WTC11 (cell line): ENCODE results near the gene SMIM38. TPM values are rescaled to one million over a fixed set of nuclear protein-coding genes. Genes with fewer than 3 reads are reported as not detected.

ENCODE experiments used
- ATAC-seq: fragments of 200-7000 bp; cut with Tn5 transposase; 2 replicates; pipeline ENCODE4 v1.10.0; 2021; ENCODE audit warnings: mild to moderate bottlenecking, moderate library complexity
- CTCF ChIA-PET: fragments of 300-600 bp; sonication (Branson Sonifier 250); formaldehyde crosslinking; loops from one replicate; lab custom pipeline; 2021; ENCODE audit warnings: antibody characterized with exemption; lab: Charles Lee
- POLR2A ChIA-PET: fragments of 350-600 bp; sonication (Branson Sonifier 250); formaldehyde crosslinking; loops from one replicate; lab custom pipeline; 2021; ENCODE audit warnings: antibody characterized with exemption; lab: Charles Lee
- DNase-seq: peaks from one replicate; pipeline ENCODE4 v3.0.0; 2021; ENCODE audit warnings: low spot score
- H3K27ac Mint-ChIP-seq: 2 replicates; pipeline ENCODE4 v1.8.0; 2021; ENCODE audit warnings: mixed read lengths
- H3K27me3 Mint-ChIP-seq: 2 replicates; pipeline ENCODE4 v1.8.0; 2021; ENCODE audit warnings: low read depth, mild to moderate bottlenecking, moderate library complexity, mixed read lengths
- H3K36me3 Mint-ChIP-seq: 2 replicates; pipeline ENCODE4 v1.8.0; 2021; ENCODE audit warnings: mixed read lengths
- H3K4me1 Mint-ChIP-seq: 2 replicates; pipeline ENCODE4 v1.8.0; 2022; ENCODE audit warnings: mixed read lengths
- H3K4me3 Mint-ChIP-seq: 2 replicates; pipeline ENCODE4 v1.8.0; 2021; ENCODE audit warnings: mild to moderate bottlenecking, moderate library complexity, mixed read lengths
- H3K9me3 Mint-ChIP-seq: 2 replicates; pipeline ENCODE4 v1.8.0; 2021; ENCODE audit warnings: mixed read lengths
- ATF2 ChIP-seq: sonication (generic); formaldehyde crosslinking; IDR thresholded peaks from 2 replicates; pipeline ENCODE4 v1.8.1; 2022; ENCODE audit warnings: low read depth, missing genetic modification reagents, borderline replicate concordance
- ATF3 ChIP-seq: sonication (generic); formaldehyde crosslinking; conservative IDR thresholded peaks from 2 replicates; pipeline ENCODE4 v1.8.1; 2022; ENCODE audit warnings: mild to moderate bottlenecking, missing genetic modification reagents
- E2F4 ChIP-seq: sonication (generic); formaldehyde crosslinking; IDR thresholded peaks from 2 replicates; pipeline ENCODE4 v1.8.1; 2022; ENCODE audit warnings: low read depth, mild to moderate bottlenecking, moderate library complexity, missing genetic modification reagents, borderline replicate concordance
- ESRRA ChIP-seq: sonication (generic); formaldehyde crosslinking; IDR thresholded peaks from 2 replicates; pipeline ENCODE4 v1.8.1; 2022; ENCODE audit warnings: mild to moderate bottlenecking, missing genetic modification reagents, borderline replicate concordance
- FOXJ3 ChIP-seq: sonication (generic); formaldehyde crosslinking; IDR thresholded peaks from 2 replicates; pipeline ENCODE4 v1.9.0; 2021; ENCODE audit warnings: missing genetic modification reagents, mild to moderate bottlenecking, borderline replicate concordance
- GRHL2 ChIP-seq: fragments of 250-450 bp; sonication (Bioruptor Pico); IDR thresholded peaks from 2 replicates; pipeline ENCODE4 v1.8.0; 2022; ENCODE audit warnings: mild to moderate bottlenecking, moderate library complexity; ENCODE audit not compliant: insufficient replicate concordance, severe bottlenecking
- IRF1 ChIP-seq: sonication (generic); formaldehyde crosslinking; IDR thresholded peaks from 2 replicates; pipeline ENCODE4 v1.8.0; 2023; ENCODE audit warnings: missing genetic modification reagents
- JUN ChIP-seq: sonication (generic); formaldehyde crosslinking; IDR thresholded peaks from 2 replicates; pipeline ENCODE4 v1.8.0; 2023; ENCODE audit warnings: mild to moderate bottlenecking, missing genetic modification reagents
- NFE2L1 ChIP-seq: sonication (generic); formaldehyde crosslinking; IDR thresholded peaks from 2 replicates; pipeline ENCODE4 v1.8.1; 2023; ENCODE audit warnings: missing genetic modification reagents
- NR3C1 ChIP-seq: sonication (generic); formaldehyde crosslinking; conservative IDR thresholded peaks from 2 replicates; pipeline ENCODE4 v1.8.1; 2023; ENCODE audit warnings: low read depth, mild to moderate bottlenecking, missing genetic modification reagents
- PRDM15 ChIP-seq: sonication (generic); formaldehyde crosslinking; IDR thresholded peaks from 2 replicates; pipeline ENCODE4 v1.8.0; 2022; ENCODE audit warnings: missing genetic modification reagents
- PRRX2 ChIP-seq: fragments of 250-450 bp; sonication (Bioruptor Pico); IDR thresholded peaks from 2 replicates; pipeline ENCODE4 v1.8.0; 2021; ENCODE audit warnings: mild to moderate bottlenecking
- RORB ChIP-seq: fragments of 250-450 bp; sonication (Bioruptor Pico); IDR thresholded peaks from 2 replicates; pipeline ENCODE4 v1.9.0; 2021; ENCODE audit warnings: mild to moderate bottlenecking
- SMAD4 ChIP-seq: sonication (generic); formaldehyde crosslinking; IDR thresholded peaks from 2 replicates; pipeline ENCODE4 v1.8.0; 2022; ENCODE audit warnings: mild to moderate bottlenecking, missing genetic modification reagents
- SOX15 ChIP-seq: fragments of 250-450 bp; sonication (Bioruptor Pico); IDR thresholded peaks from 2 replicates; pipeline ENCODE4 v1.9.0; 2021; ENCODE audit warnings: mild to moderate bottlenecking
- TCF7 ChIP-seq: sonication (generic); formaldehyde crosslinking; IDR thresholded peaks from 2 replicates; pipeline ENCODE4 v1.8.0; 2022; ENCODE audit warnings: mild to moderate bottlenecking, low read depth, missing genetic modification reagents, moderate library complexity
- TEAD1 ChIP-seq: sonication (generic); formaldehyde crosslinking; IDR thresholded peaks from 2 replicates; pipeline ENCODE4 v1.8.0; 2022; ENCODE audit warnings: mild to moderate bottlenecking, missing genetic modification reagents
- ZBTB21 ChIP-seq: sonication (generic); formaldehyde crosslinking; IDR thresholded peaks from 2 replicates; pipeline ENCODE4 v1.8.1; 2023; ENCODE audit warnings: mild to moderate bottlenecking, missing genetic modification reagents, borderline replicate concordance
- ZNF396 ChIP-seq: fragments of 250-450 bp; sonication (Bioruptor Pico); IDR thresholded peaks from 2 replicates; pipeline ENCODE4 v1.8.0; 2021; ENCODE audit warnings: mild to moderate bottlenecking, moderate library complexity, borderline replicate concordance
- ZNF425 ChIP-seq: fragments of 250-450 bp; sonication (Bioruptor Pico); conservative IDR thresholded peaks from 2 replicates; pipeline ENCODE4 v1.9.0; 2021; ENCODE audit warnings: mild to moderate bottlenecking
- total RNA-seq: library from RNA; stranded (reverse); gene quantifications from 3 replicates; pipeline ENCODE4 v1.2.3, GENCODE V29; 2021

SMIM38 gene
- total RNA-seq, 1 experiment from 2014 or later = 0.39 TPM

- no peak for TF ChIP-seq TEAD1
- no peak for TF ChIP-seq ZNF396
- no peak for TF ChIP-seq ATF3 (CRISPR knock-in tag)
- TF ChIP-seq IRF1 = no peak
- TF ChIP-seq ESRRA = no peak
- no peak for TF ChIP-seq NR3C1 (CRISPR knock-in tag)
These were observed 19.1 kb downstream of the SMIM38 start (continued) for GRCh38 chr11:69174841-69175240.

GRCh38 chr11:69178819-69179482 lies 23.2 kb downstream of the SMIM38 start:
- POLR2A ChIA-PET = no interaction called here
- H3K4me1 Mint-ChIP-seq = no peaks in the 10 kb centered on the region
- H3K27ac Mint-ChIP-seq = no peak overlapping the region
- H3K36me3 Mint-ChIP-seq = no peaks in the 10 kb centered on the region
- peaks cover 7% of the 10 kb centered on the region; the same call in 1 of the 2 replicates for H3K9me3 Mint-ChIP-seq
- DNase-seq = no peak
- CTCF ChIA-PET = interaction anchor here (0.8 kb wide), 1 partner anchor 48 kb away, joined by 3 read pairs; no protein-coding TSS in a partner anchor
- TF ChIP-seq NFE2L1 (no peak), RORB (CRISPR knock-in tag) (no peak), ZNF425 (no peak), TCF7 (no peak)
- TF ChIP-seq, all 79 proteins: peak for 0
- H3K27me3 Mint-ChIP-seq = no peaks in the 10 kb centered on the region
- no peak for ATAC-seq
- H3K4me3 Mint-ChIP-seq = no peak overlapping the region

GRCh38 chr11:69180226-69180625 lies 24.5 kb downstream of the SMIM38 start:
- H3K36me3 Mint-ChIP-seq = no peaks in the 10 kb centered on the region
- no peak overlapping the region for H3K4me3 Mint-ChIP-seq
- H3K27ac Mint-ChIP-seq = no peak overlapping the region
- TF ChIP-seq GRHL2 (CRISPR knock-in tag) (no peak), PRRX2 (CRISPR knock-in tag) (no peak), JUN (CRISPR knock-in tag) (no peak), RORB (CRISPR knock-in tag) (no peak), E2F4 (CRISPR knock-in tag) (no peak), SMAD4 (CRISPR knock-in tag) (no peak), FOXJ3 (no peak), SOX15 (CRISPR knock-in tag) (no peak)
- ATAC-seq (no peak), DNase-seq (no peak)
- POLR2A ChIA-PET = no interaction called here
- H3K9me3 Mint-ChIP-seq = peaks cover 3% of the 10 kb centered on the region; the same call in 1 of the 2 replicates
- H3K4me1 Mint-ChIP-seq = no peaks in the 10 kb centered on the region
- no peaks in the 10 kb centered on the region for H3K27me3 Mint-ChIP-seq
- CTCF ChIA-PET = no interaction called here

GRCh38 chr11:69180726-69181125 lies 25.0 kb downstream of the SMIM38 start:
- no peaks in the 10 kb centered on the region for H3K36me3 Mint-ChIP-seq
- CTCF ChIA-PET = no interaction called here
- H3K27ac Mint-ChIP-seq = no peak overlapping the region
- ATAC-seq = no peak
- H3K4me3 Mint-ChIP-seq = no peak overlapping the region
- no peaks in the 10 kb centered on the region for H3K27me3 Mint-ChIP-seq
- H3K4me1 Mint-ChIP-seq = no peaks in the 10 kb centered on the region
- peaks cover 3% of the 10 kb centered on the region; the same call in 1 of the 2 replicates for H3K9me3 Mint-ChIP-seq
- POLR2A ChIA-PET = no interaction called here
- DNase-seq = no peak
- TF ChIP-seq PRDM15 (CRISPR knock-in tag) = no peak
- TF ChIP-seq ZBTB21 (CRISPR knock-in tag) = no peak
- TF ChIP-seq ATF2 (CRISPR knock-in tag) = no peak
